ENCODE results near the gene CDC42SE2.
A peak's percentile ranks its signal among the peaks of the same experiment; 100 is the strongest.

Gene CDC42SE2

GRCh38 chr5:131281133-131281867 is 17.4 kb downstream of the CDC42SE2 start:
- H3K4me3 ChIP-seq (ENCODE audit: low read length): peak overlapping the region; percentile 29
- no peak for TF ChIP-seq CTCF (IDR thresholded peaks at IDR 0.05; ENCODE audit: insufficient read depth, low read depth, low read length, missing control alignments)
- peak; percentile 56 for DNase-seq (ENCODE audit: low read depth)

GRCh38 chr5:131281868-131282234 is 18.0 kb downstream of the CDC42SE2 start:
- DNase-seq (ENCODE audit: low read depth): no peak
- H3K4me3 ChIP-seq (ENCODE audit: low read length): peak overlapping the region; percentile 29
- TF ChIP-seq CTCF (IDR thresholded peaks at IDR 0.05; ENCODE audit: insufficient read depth, low read depth, low read length, missing control alignments): no peak

GRCh38 chr5:131282235-131282634 is 18.4 kb downstream of the CDC42SE2 start:
- peak; percentile 81 for DNase-seq (ENCODE audit: low read depth)
- TF ChIP-seq CTCF (IDR thresholded peaks at IDR 0.05; ENCODE audit: insufficient read depth, low read depth, low read length, missing control alignments): no peak
- H3K4me3 ChIP-seq (ENCODE audit: low read length): peak overlapping the region; percentile 29

GRCh38 chr5:131285703-131286399 is 22.0 kb downstream of the CDC42SE2 start:
- H3K4me3 ChIP-seq (ENCODE audit: low read length): no peak overlapping the region
- TF ChIP-seq CTCF (IDR thresholded peaks at IDR 0.05; ENCODE audit: insufficient read depth, low read depth, low read length, missing control alignments): no peak
- no peak for DNase-seq (ENCODE audit: low read depth)

GRCh38 chr5:131286400-131286715 is 22.5 kb downstream of the CDC42SE2 start:
- no peak overlapping the region for H3K4me3 ChIP-seq (ENCODE audit: low read length)
- no peak for DNase-seq (ENCODE audit: low read depth)
- TF ChIP-seq CTCF (IDR thresholded peaks at IDR 0.05; ENCODE audit: insufficient read depth, low read depth, low read length, missing control alignments): no peak

- DNase-seq (ENCODE audit: low read depth): no peak
- no peak overlapping the region for H3K4me3 ChIP-seq (ENCODE audit: low read length)
- TF ChIP-seq CTCF (IDR thresholded peaks at IDR 0.05; ENCODE audit: insufficient read depth, low read depth, low read length, missing control alignments): no peak
Observed at GRCh38 chr5:131288328-131288727, 24.5 kb downstream of the CDC42SE2 start.

GRCh38 chr5:131289738-131290137 is 25.9 kb downstream of the CDC42SE2 start:
- no peak for DNase-seq (ENCODE audit: low read depth)
- H3K4me3 ChIP-seq (ENCODE audit: low read length): no peak overlapping the region
- no peak for TF ChIP-seq CTCF (IDR thresholded peaks at IDR 0.05; ENCODE audit: insufficient read depth, low read depth, low read length, missing control alignments)
